Measurements from ENCODE around the gene PMM2.

DNA sequence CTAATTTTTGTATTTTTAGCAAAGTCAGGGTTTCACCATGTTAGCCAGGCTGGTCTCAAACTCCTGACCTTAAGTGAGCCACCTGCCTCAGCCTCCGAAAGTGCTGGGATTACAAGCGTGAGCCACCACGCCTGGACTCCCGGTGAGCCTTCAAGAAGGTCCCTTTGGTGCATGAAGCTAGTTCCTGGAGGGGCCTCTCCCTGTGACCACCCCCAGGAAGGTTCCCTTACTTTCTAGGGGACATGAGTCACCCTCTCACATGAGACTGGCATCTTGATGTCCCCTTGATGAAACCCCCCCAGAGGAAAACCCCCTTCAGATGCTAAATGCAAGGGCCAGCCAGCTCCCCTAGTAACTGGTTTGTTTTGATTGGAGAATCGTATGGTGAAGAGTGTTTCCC, 58.3 kb downstream of the PMM2 start:
- TF ChIP-seq POLR2A (IDR thresholded peaks at IDR 0.05) (no peak), EP300 (IDR thresholded peaks at IDR 0.05; ENCODE audit: low read depth) (no peak), POLR2AphosphoS5 (IDR thresholded peaks at IDR 0.05) (no peak)
- TF ChIP-seq, protein P1, sequence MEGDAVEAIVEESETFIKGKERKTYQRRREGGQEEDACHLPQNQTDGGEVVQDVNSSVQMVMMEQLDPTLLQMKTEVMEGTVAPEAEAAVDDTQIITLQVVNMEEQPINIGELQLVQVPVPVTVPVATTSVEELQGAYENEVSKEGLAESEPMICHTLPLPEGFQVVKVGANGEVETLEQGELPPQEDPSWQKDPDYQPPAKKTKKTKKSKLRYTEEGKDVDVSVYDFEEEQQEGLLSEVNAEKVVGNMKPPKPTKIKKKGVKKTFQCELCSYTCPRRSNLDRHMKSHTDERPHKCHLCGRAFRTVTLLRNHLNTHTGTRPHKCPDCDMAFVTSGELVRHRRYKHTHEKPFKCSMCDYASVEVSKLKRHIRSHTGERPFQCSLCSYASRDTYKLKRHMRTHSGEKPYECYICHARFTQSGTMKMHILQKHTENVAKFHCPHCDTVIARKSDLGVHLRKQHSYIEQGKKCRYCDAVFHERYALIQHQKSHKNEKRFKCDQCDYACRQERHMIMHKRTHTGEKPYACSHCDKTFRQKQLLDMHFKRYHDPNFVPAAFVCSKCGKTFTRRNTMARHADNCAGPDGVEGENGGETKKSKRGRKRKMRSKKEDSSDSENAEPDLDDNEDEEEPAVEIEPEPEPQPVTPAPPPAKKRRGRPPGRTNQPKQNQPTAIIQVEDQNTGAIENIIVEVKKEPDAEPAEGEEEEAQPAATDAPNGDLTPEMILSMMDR (IDR thresholded peaks at IDR 0.05) = no peak

All from transverse colon (tissue), 4 donors.